HepG2 (cell line): ENCODE results near the gene CAMTA1. TPM values are rescaled to one million over a fixed set of nuclear protein-coding genes. Genes with fewer than 3 reads are reported as not detected.

Experiments used
- HMGXB3 ChIP-seq: sonication (generic); formaldehyde crosslinking; IDR thresholded peaks from 2 replicates; pipeline ENCODE4 v1.4.0; 2020; ENCODE audit warnings: missing genetic modification reagents, borderline replicate concordance
- MNT ChIP-seq: fragments of 450-650 bp; IDR thresholded peaks from 2 replicates; pipeline ENCODE4 v1.6.1; 2016
- NFE2 ChIP-seq: sonication (generic); formaldehyde crosslinking; IDR thresholded peaks from 2 replicates; pipeline ENCODE4 v1.4.0; 2020; ENCODE audit warnings: missing genetic modification reagents
- RXRA ChIP-seq: sonication (generic); formaldehyde crosslinking; IDR thresholded peaks from 2 replicates; pipeline ENCODE4 v1.5.1; 2020; ENCODE audit warnings: missing genetic modification reagents
- THAP11 ChIP-seq: IDR thresholded peaks from 2 replicates; pipeline ENCODE4 v1.6.1; 2016; ENCODE audit warnings: missing biosample characterization, missing genetic modification reagents
- ZFP1 ChIP-seq: IDR thresholded peaks from 2 replicates; pipeline ENCODE4 v1.6.1; 2016
- ZKSCAN1 ChIP-seq: fragments of 150-350 bp; IDR thresholded peaks from 2 replicates; pipeline ENCODE4 v1.6.1; 2014; ENCODE audit warnings: low read length
- ZNF292 ChIP-seq: sonication (generic); formaldehyde crosslinking; IDR thresholded peaks from 2 replicates; pipeline ENCODE4 v1.8.1; 2022; ENCODE audit warnings: mild to moderate bottlenecking, low read depth, missing genetic modification reagents, borderline replicate concordance
- ZNF337 ChIP-seq: sonication (generic); formaldehyde crosslinking; IDR thresholded peaks from 2 replicates; pipeline ENCODE4 v1.5.1; 2020; ENCODE audit warnings: missing genetic modification reagents, low read depth, mild to moderate bottlenecking, borderline replicate concordance
- ZNF550 ChIP-seq: sonication (generic); formaldehyde crosslinking; IDR thresholded peaks from 2 replicates; pipeline ENCODE4 v1.4.0; 2020; ENCODE audit warnings: mild to moderate bottlenecking, missing genetic modification reagents, borderline replicate concordance
- ZNF558 ChIP-seq: sonication (generic); formaldehyde crosslinking; IDR thresholded peaks from 2 replicates; pipeline ENCODE4 v1.9.0; 2022; ENCODE audit warnings: mild to moderate bottlenecking, missing genetic modification reagents, borderline replicate concordance
- polyA plus RNA-seq, 8 experiments: library from polyadenylated mRNA; depleted of rRNA in 3 of 8; stranded (reverse) in 7 of 8; unstranded in 1 of 8; fragments of >200 nt; fragmentation: Illumina TruSeq in 4 of 8; extraction: Trizol in 4 of 8; gene quantifications; 2 replicates each; pipeline versions ENCODE4 v1.2.1 to v1.2.3, GENCODE V29; 2011 to 2016; ENCODE audit warnings: low read depth in 4 of 8, missing spikeins in 1 of 8, mixed read lengths in 1 of 8; ENCODE audit not compliant: insufficient read depth in 1 of 8
- total RNA-seq, 5 experiments: library from RNA; depleted of rRNA; stranded (reverse); fragments of >200 nt; fragmentation: Illumina TruSeq; extraction: Trizol; gene quantifications; 2 replicates each; pipeline ENCODE4 v1.2.3, GENCODE V29; 2016; ENCODE audit warnings: low read depth in 1 of 5

CAMTA1 gene
- total and polyA plus RNA-seq, 2 of the 13 experiments (the other 11 are each of a cell fraction or from before 2014, with no cell fraction given) = 25.0 to 36.4 TPM

GRCh38 chr1:6880951-6881690 lies 95.9 kb downstream of the CAMTA1 start (continued):
- no peak for TF ChIP-seq ZNF558 (CRISPR knock-in tag)
- no peak for TF ChIP-seq MNT
- TF ChIP-seq ZKSCAN1 = no peak
- no peak for TF ChIP-seq ZNF292 (CRISPR knock-in tag)
- TF ChIP-seq ZFP1 (CRISPR knock-in tag) = no peak
- TF ChIP-seq ZNF550 (CRISPR knock-in tag) = no peak
- no peak for TF ChIP-seq RXRA (CRISPR knock-in tag)
- no peak for TF ChIP-seq NFE2
- no peak for TF ChIP-seq ZNF337 (CRISPR knock-in tag)
- no peak for TF ChIP-seq THAP11 (CRISPR knock-in tag)
- TF ChIP-seq HMGXB3 (CRISPR knock-in tag) = no peak
